ENCODE data around the gene NOL6. TPM values are rescaled to one million over a fixed set of nuclear protein-coding genes. Genes with fewer than 3 reads are reported as not detected.

NOL6 gene
- total and polyA plus RNA-seq, 9 of the 15 experiments (the other 6 are each of a cell fraction or from before 2014, with no cell fraction given): 7.7 to 58.9 (median 27.0) TPM

DNA sequence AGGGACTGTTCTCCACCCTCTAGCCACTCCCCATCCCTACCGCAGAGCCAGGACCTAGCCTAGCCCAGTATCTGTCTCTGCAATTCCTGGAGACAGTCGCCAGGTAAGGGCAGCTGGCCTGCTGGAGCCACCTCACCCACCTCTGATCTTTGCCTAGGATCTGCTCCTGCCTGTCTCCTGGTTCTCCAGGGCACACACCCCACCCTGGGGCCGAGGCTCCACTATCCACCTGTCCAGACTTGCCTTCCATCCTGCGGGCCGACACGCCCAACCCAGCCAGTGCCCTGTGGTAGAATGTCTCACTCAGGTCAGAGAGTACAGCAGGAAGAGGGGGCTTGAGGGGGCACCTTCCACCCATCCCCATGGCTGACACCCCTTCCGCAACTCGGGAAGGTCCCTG, 55.6 kb downstream of the NOL6 start:
- no peak for DNase-seq (ENCODE audit: extremely low read depth in 1 of 4, low spot score in 3 of 4)
- peaks cover 19 to 32% of the 10 kb centered on the region in 2 experiments; a peak in 4 of 5 replicates for H3K4me1 ChIP-seq (replicated peaks in 1 of 2; ENCODE audit: control insufficient read depth in 2 of 2, insufficient read depth in 2 of 2, low read length in 2 of 2)
- intact Hi-C loops (cut with micrococcal nuclease): loop anchor here (5.0 kb wide), 1 partner anchor 34 kb away; no protein-coding TSS in a partner anchor
- H3K9ac ChIP-seq (ENCODE audit: insufficient read depth in 1 of 2, low read depth in 2 of 2, low read length in 2 of 2): peak overlapping the region in 1 of 2 experiments; percentile 26; a peak in 2 of 4 replicates
- no peak overlapping the region for H3K4me2 ChIP-seq (ENCODE audit: insufficient read depth, low read length)
- BruUV-seq (replicated peaks): no TSS peak
- no peaks in the 10 kb centered on the region for H3K27me3 ChIP-seq (ENCODE audit: control insufficient read depth in 2 of 2, insufficient read depth in 2 of 2, low read length in 2 of 2)
- H3K27ac ChIP-seq (ENCODE audit: extremely low read depth, low read depth, low read length): no peak overlapping the region
- no peak overlapping the region for H2AFZ ChIP-seq (ENCODE audit: low read depth, low read length)
- no peaks in the 10 kb centered on the region for H4K20me1 ChIP-seq (replicated peaks; ENCODE audit: control insufficient read depth, insufficient read depth, low read length)
- H3K36me3 ChIP-seq (ENCODE audit: control insufficient read depth, insufficient read depth, low read length): no peaks in the 10 kb centered on the region
- TF ChIP-seq ZBTB17 (CRISPR knock-in tag; IDR thresholded peaks at IDR 0.05) (no peak), ZBTB43 (CRISPR knock-in tag; IDR thresholded peaks at IDR 0.05) (no peak), ZKSCAN8 (CRISPR knock-in tag; IDR thresholded peaks at IDR 0.05) (no peak)
- in situ Hi-C loops (cut with MboI): no loop called here
- FAIRE-seq: no peak
- H3K4me3 ChIP-seq: no peak overlapping the region
- CTCF ChIA-PET (ENCODE audit: low intra/inter-chr PET ratio): no interaction called here
- 48% methylated on average over 5 of the region's 8 CpGs for WGBS (ENCODE audit: insufficient coverage, low coverage, missing lambda C conversion rate)
- POLR2A ChIA-PET: interaction anchor here (0.6 kb wide), 1 partner anchor 480 kb away, joined by 3 read pairs; no protein-coding TSS in a partner anchor
- no peak for ATAC-seq
- no peaks in the 10 kb centered on the region for H3K79me2 ChIP-seq (ENCODE audit: control insufficient read depth, insufficient read depth, low read length)
- no peaks in the 10 kb centered on the region for H3K9me1 ChIP-seq (ENCODE audit: control insufficient read depth, insufficient read depth, low read length)
- H3K9me3 ChIP-seq (replicated peaks; ENCODE audit: control insufficient read depth, insufficient read depth, low read depth, low read length): no peaks in the 10 kb centered on the region

- H3K27me3 ChIP-seq (ENCODE audit: control insufficient read depth in 2 of 2, insufficient read depth in 2 of 2, low read length in 2 of 2): no peaks in the 10 kb centered on the region
- H3K9me1 ChIP-seq (ENCODE audit: control insufficient read depth, insufficient read depth, low read length): no peaks in the 10 kb centered on the region
- no peak overlapping the region for H2AFZ ChIP-seq (ENCODE audit: low read depth, low read length)
- ChIA-PET CTCF (ENCODE audit: low intra/inter-chr PET ratio) (interaction anchor here (0.6 kb wide), 1 partner anchor 835 kb away, joined by 3 read pairs; no protein-coding TSS in a partner anchor), POLR2A (no interaction called here)
- in situ Hi-C loops (cut with MboI): no loop called here
- FAIRE-seq (no peak), DNase-seq (ENCODE audit: extremely low read depth in 1 of 4, low spot score in 3 of 4) (no peak), ATAC-seq (no peak)
- H3K79me2 ChIP-seq (ENCODE audit: control insufficient read depth, insufficient read depth, low read length): no peaks in the 10 kb centered on the region
- H3K27ac ChIP-seq (ENCODE audit: extremely low read depth, low read depth, low read length): no peak overlapping the region
- H3K9me3 ChIP-seq (replicated peaks; ENCODE audit: control insufficient read depth, insufficient read depth, low read depth, low read length): no peaks in the 10 kb centered on the region
- no peak overlapping the region for H3K4me2 ChIP-seq (ENCODE audit: insufficient read depth, low read length)
- H3K4me3 ChIP-seq: no peak overlapping the region
- peaks cover 19 to 32% of the 10 kb centered on the region in 2 experiments; a peak in 4 of 5 replicates for H3K4me1 ChIP-seq (replicated peaks in 1 of 2; ENCODE audit: control insufficient read depth in 2 of 2, insufficient read depth in 2 of 2, low read length in 2 of 2)
- no peak for TF ChIP-seq NR2C2 (CRISPR knock-in tag; IDR thresholded peaks at IDR 0.05)
- no peak for TF ChIP-seq NR2C2 (tag; IDR thresholded peaks at IDR 0.05)
- no peaks in the 10 kb centered on the region for H4K20me1 ChIP-seq (replicated peaks; ENCODE audit: control insufficient read depth, insufficient read depth, low read length)
- 17% methylated on average over 3 of the region's 5 CpGs for WGBS (ENCODE audit: insufficient coverage, low coverage, missing lambda C conversion rate)
- no TSS peak for BruUV-seq (replicated peaks)
- no peak overlapping the region for H3K9ac ChIP-seq (ENCODE audit: insufficient read depth in 1 of 2, low read depth in 2 of 2, low read length in 2 of 2)
- intact Hi-C loops (cut with micrococcal nuclease): loop anchor here (5.0 kb wide), 1 partner anchor 35 kb away; no protein-coding TSS in a partner anchor
- no peaks in the 10 kb centered on the region for H3K36me3 ChIP-seq (ENCODE audit: control insufficient read depth, insufficient read depth, low read length)
Measured at GRCh38 chr9:33416996-33417395, 56.7 kb downstream of the NOL6 start.
